Liver (tissue), 9 donors: ENCODE measurements around the gene GPR107. TPM values are rescaled to one million over a fixed set of nuclear protein-coding genes. Genes with fewer than 3 reads are reported as not detected.

ENCODE experiments used
- DNase-seq: peaks from one replicate; pipeline ENCODE4 v3.0.0-alpha.2; 2017; ENCODE audit warnings: low spot score
- H3K27ac ChIP-seq, 2 donors: one replicate each; pipeline ENCODE4 v1.7.0; 2013; ENCODE audit warnings: inconsistent platforms in 2 of 2, low read length in 2 of 2, control low read depth in 1 of 2, low read depth in 1 of 2, mild to moderate bottlenecking in 1 of 2
- H3K27me3 ChIP-seq, 4 donors: one replicate each; pipeline versions ENCODE4 v1.6.1 to v1.7.0; 2013; ENCODE audit warnings: low read length in 3 of 4, inconsistent platforms in 1 of 4, mild to moderate bottlenecking in 1 of 4, moderate library complexity in 1 of 4; ENCODE audit not compliant: control insufficient read depth in 4 of 4, insufficient read depth in 4 of 4
- H3K36me3 ChIP-seq, 4 donors: one replicate each; pipeline versions ENCODE4 v1.6.1 to v1.7.0; 2013; ENCODE audit warnings: low read length in 3 of 4, mild to moderate bottlenecking in 3 of 4, low read depth in 1 of 4, moderate library complexity in 1 of 4; ENCODE audit not compliant: control insufficient read depth in 4 of 4, insufficient read depth in 3 of 4
- H3K4me1 ChIP-seq, 4 donors: one replicate each; pipeline versions ENCODE4 v1.6.1 to v1.7.0; 2013; ENCODE audit warnings: low read length in 3 of 4, mild to moderate bottlenecking in 3 of 4, moderate library complexity in 1 of 4; ENCODE audit not compliant: control insufficient read depth in 4 of 4, insufficient read depth in 4 of 4
- H3K4me3 ChIP-seq, 3 donors: one replicate each; pipeline versions ENCODE4 v1.6.1 to v1.7.0; 2013; ENCODE audit warnings: low read length in 3 of 3, control low read depth in 1 of 3, low read depth in 1 of 3, mild to moderate bottlenecking in 1 of 3
- H3K9ac ChIP-seq, 2 donors: one replicate each; pipeline ENCODE4 v1.7.0; 2013; ENCODE audit warnings: low read length in 2 of 2, mild to moderate bottlenecking in 2 of 2, moderate library complexity in 2 of 2, control low read depth in 1 of 2, low read depth in 1 of 2
- H3K9me3 ChIP-seq, 4 donors: one replicate each; pipeline versions ENCODE4 v1.6.1 to v1.7.0; 2013; ENCODE audit warnings: low read length in 3 of 4; ENCODE audit not compliant: control insufficient read depth in 4 of 4
- ATF3 ChIP-seq: IDR thresholded peaks from 2 replicates; pipeline ENCODE4 v1.6.1; 2016; ENCODE audit warnings: antibody characterized with exemption
- EGR1 ChIP-seq, 2 donors: IDR thresholded peaks; 2 replicates each; pipeline ENCODE4 v1.6.1; 2016 to 2018; ENCODE audit warnings: antibody characterized with exemption in 2 of 2, low read depth in 2 of 2
- FOXA1 ChIP-seq: IDR thresholded peaks from 2 replicates; pipeline ENCODE4 v1.6.1; 2016; ENCODE audit warnings: antibody characterized with exemption
- FOXA2 ChIP-seq: IDR thresholded peaks from 2 replicates; pipeline ENCODE4 v1.6.1; 2016; ENCODE audit warnings: antibody characterized with exemption
- GABPA ChIP-seq, 2 donors: IDR thresholded peaks in 1 of 2; conservative IDR thresholded peaks in 1 of 2; 2 replicates each; pipeline ENCODE4 v1.6.1; 2016; ENCODE audit warnings: antibody characterized with exemption in 2 of 2, mild to moderate bottlenecking in 1 of 2, moderate library complexity in 1 of 2
- HNF4A ChIP-seq, 2 donors: conservative IDR thresholded peaks; 2 replicates each; pipeline ENCODE4 v1.6.1; 2016; ENCODE audit warnings: antibody characterized with exemption in 2 of 2, mild to moderate bottlenecking in 2 of 2
- HNF4G ChIP-seq: IDR thresholded peaks from 2 replicates; pipeline ENCODE4 v1.6.1; 2016; ENCODE audit warnings: antibody characterized with exemption
- JUND ChIP-seq, 2 donors: IDR thresholded peaks; 2 replicates each; pipeline ENCODE4 v1.6.1; 2016; ENCODE audit warnings: antibody characterized with exemption in 2 of 2
- NR2F2 ChIP-seq: IDR thresholded peaks from 2 replicates; pipeline ENCODE4 v1.6.1; 2016; ENCODE audit warnings: antibody characterized with exemption
- RAD21 ChIP-seq, 2 donors: IDR thresholded peaks; 2 replicates each; pipeline ENCODE4 v1.6.1; 2016; ENCODE audit warnings: antibody characterized with exemption in 2 of 2, mild to moderate bottlenecking in 2 of 2
- REST ChIP-seq: IDR thresholded peaks from 2 replicates; pipeline ENCODE4 v1.6.1; 2016; ENCODE audit warnings: antibody characterized with exemption, mild to moderate bottlenecking
- SP1 ChIP-seq: IDR thresholded peaks from 2 replicates; pipeline ENCODE4 v1.6.1; 2018; ENCODE audit warnings: antibody characterized with exemption, mild to moderate bottlenecking
- TAF1 ChIP-seq: conservative IDR thresholded peaks from 2 replicates; pipeline ENCODE4 v1.6.1; 2016; ENCODE audit warnings: antibody characterized with exemption, mild to moderate bottlenecking
- YY1 ChIP-seq: IDR thresholded peaks from 2 replicates; pipeline ENCODE4 v1.6.1; 2016; ENCODE audit warnings: antibody characterized with exemption, mild to moderate bottlenecking
- WGBS: extraction: QIAGEN DNeasy Blood & Tissue Kit; methylation state at CpG from one replicate; pipeline ENCODE4 v1.1.7; 2013; 5-methylcytosine and 5-hydroxymethylcytosine counted together
- polyA plus RNA-seq, 2 donors: library from polyadenylated mRNA; stranded (reverse) in 1 of 2; unstranded in 1 of 2; fragments of 200-250 nt in 1 of 2; fragments of >200 nt in 1 of 2; fragmentation: Nextera tagmentation in 1 of 2; extraction: Ambion mirVana in 1 of 2; gene quantifications; one replicate each; pipeline versions ENCODE4 v1.2.1 to v1.2.3, GENCODE V29; 2013 to 2015
- total RNA-seq, 2 donors: library from RNA; depleted of rRNA; stranded (reverse); fragments of >200 nt; gene quantifications; one replicate each; pipeline ENCODE4 v1.2.3, GENCODE V29; 2014
- TF ChIP-seq, protein P1 (sequence below): fragments of 150-350 bp; IDR thresholded peaks from 2 replicates; pipeline ENCODE4 v1.5.1; 2017; ENCODE audit warnings: improper control_type of control experiment, low read depth, low read length; ENCODE audit not compliant: missing input control
- TF ChIP-seq, protein P2 (sequence below): IDR thresholded peaks from 2 replicates; pipeline ENCODE4 v1.6.1; 2016; ENCODE audit warnings: antibody characterized with exemption
- TF ChIP-seq, protein P3 (sequence below): IDR thresholded peaks from 2 replicates; pipeline ENCODE4 v1.6.1; 2016; ENCODE audit warnings: antibody characterized with exemption
- donor health status: healthy.
- donor health status: healthy.
- donor health status: healthy.
- donor health status: healthy.
- donor health status: healthy.

The GPR107 gene
- total and polyA plus RNA-seq, 4 donors, result 3.8 to 17.2 (median 11.4) TPM

GRCh38 chr9:130147910-130148309, 94.2 kb downstream of the GPR107 start:
- WGBS, result 95% methylated on average over 3 of the region's 3 CpGs
- no peaks in the 10 kb centered on the region for H3K27me3 ChIP-seq
- TF ChIP-seq RAD21 (IDR thresholded peaks at IDR 0.05), result no peak
- no peak for TF ChIP-seq YY1
- no peak for TF ChIP-seq GABPA (IDR thresholded peaks at IDR 0.05 in 1 of 2, conservative IDR thresholded peaks at IDR 0.05 in 1 of 2)
- TF ChIP-seq HNF4A (conservative IDR thresholded peaks at IDR 0.05), result no peak
- TF ChIP-seq, protein P1, sequence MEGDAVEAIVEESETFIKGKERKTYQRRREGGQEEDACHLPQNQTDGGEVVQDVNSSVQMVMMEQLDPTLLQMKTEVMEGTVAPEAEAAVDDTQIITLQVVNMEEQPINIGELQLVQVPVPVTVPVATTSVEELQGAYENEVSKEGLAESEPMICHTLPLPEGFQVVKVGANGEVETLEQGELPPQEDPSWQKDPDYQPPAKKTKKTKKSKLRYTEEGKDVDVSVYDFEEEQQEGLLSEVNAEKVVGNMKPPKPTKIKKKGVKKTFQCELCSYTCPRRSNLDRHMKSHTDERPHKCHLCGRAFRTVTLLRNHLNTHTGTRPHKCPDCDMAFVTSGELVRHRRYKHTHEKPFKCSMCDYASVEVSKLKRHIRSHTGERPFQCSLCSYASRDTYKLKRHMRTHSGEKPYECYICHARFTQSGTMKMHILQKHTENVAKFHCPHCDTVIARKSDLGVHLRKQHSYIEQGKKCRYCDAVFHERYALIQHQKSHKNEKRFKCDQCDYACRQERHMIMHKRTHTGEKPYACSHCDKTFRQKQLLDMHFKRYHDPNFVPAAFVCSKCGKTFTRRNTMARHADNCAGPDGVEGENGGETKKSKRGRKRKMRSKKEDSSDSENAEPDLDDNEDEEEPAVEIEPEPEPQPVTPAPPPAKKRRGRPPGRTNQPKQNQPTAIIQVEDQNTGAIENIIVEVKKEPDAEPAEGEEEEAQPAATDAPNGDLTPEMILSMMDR, result no peak
- TF ChIP-seq SP1, result no peak
- TF ChIP-seq REST, result no peak
- TF ChIP-seq FOXA2, result no peak
- no peak for TF ChIP-seq JUND (IDR thresholded peaks at IDR 0.05)
- no peak for TF ChIP-seq ATF3
- TF ChIP-seq, protein P2, sequence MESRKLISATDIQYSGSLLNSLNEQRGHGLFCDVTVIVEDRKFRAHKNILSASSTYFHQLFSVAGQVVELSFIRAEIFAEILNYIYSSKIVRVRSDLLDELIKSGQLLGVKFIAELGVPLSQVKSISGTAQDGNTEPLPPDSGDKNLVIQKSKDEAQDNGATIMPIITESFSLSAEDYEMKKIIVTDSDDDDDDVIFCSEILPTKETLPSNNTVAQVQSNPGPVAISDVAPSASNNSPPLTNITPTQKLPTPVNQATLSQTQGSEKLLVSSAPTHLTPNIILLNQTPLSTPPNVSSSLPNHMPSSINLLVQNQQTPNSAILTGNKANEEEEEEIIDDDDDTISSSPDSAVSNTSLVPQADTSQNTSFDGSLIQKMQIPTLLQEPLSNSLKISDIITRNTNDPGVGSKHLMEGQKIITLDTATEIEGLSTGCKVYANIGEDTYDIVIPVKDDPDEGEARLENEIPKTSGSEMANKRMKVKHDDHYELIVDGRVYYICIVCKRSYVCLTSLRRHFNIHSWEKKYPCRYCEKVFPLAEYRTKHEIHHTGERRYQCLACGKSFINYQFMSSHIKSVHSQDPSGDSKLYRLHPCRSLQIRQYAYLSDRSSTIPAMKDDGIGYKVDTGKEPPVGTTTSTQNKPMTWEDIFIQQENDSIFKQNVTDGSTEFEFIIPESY, result no peak
- no peak for TF ChIP-seq TAF1
- TF ChIP-seq EGR1 (IDR thresholded peaks at IDR 0.05; ENCODE audit: low read depth in 2 of 2), result no peak
- no peak for TF ChIP-seq NR2F2
- TF ChIP-seq, protein P3, sequence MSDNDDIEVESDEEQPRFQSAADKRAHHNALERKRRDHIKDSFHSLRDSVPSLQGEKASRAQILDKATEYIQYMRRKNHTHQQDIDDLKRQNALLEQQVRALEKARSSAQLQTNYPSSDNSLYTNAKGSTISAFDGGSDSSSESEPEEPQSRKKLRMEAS, result no peak
- TF ChIP-seq FOXA1, result no peak
- TF ChIP-seq HNF4G, result no peak

GRCh38 chr9:130149031-130149430, 95.3 kb downstream of the GPR107 start:
- no peak overlapping the region for H3K9ac ChIP-seq
- H3K27ac ChIP-seq, result no peak overlapping the region
- WGBS, result 93% methylated on average over 5 of the region's 5 CpGs
- DNase-seq, result no peak
- no peaks in the 10 kb centered on the region for H3K36me3 ChIP-seq
- H3K4me1 ChIP-seq, result peaks cover 2 to 11% (median 8%) of the 10 kb centered on the region in 4 donors
- no peaks in the 10 kb centered on the region for H3K27me3 ChIP-seq
- no peak overlapping the region for H3K4me3 ChIP-seq
- H3K9me3 ChIP-seq, result no peaks in the 10 kb centered on the region
- TF ChIP-seq SP1, result no peak
- TF ChIP-seq, protein P1, result no peak
- TF ChIP-seq NR2F2, result no peak
- TF ChIP-seq TAF1, result no peak
- TF ChIP-seq YY1, result no peak
- TF ChIP-seq HNF4G, result no peak
- no peak for TF ChIP-seq HNF4A (conservative IDR thresholded peaks at IDR 0.05)
- TF ChIP-seq, protein P3, result no peak
- TF ChIP-seq REST, result no peak

More at GRCh38 chr9:130147910-130148309, 94.2 kb downstream of the GPR107 start:
- H3K9me3 ChIP-seq, result no peaks in the 10 kb centered on the region
- peaks cover 2 to 11% (median 8%) of the 10 kb centered on the region in 4 donors for H3K4me1 ChIP-seq
- no peak overlapping the region for H3K9ac ChIP-seq
- H3K36me3 ChIP-seq, result no peaks in the 10 kb centered on the region
- no peak overlapping the region for H3K4me3 ChIP-seq
- no peak overlapping the region for H3K27ac ChIP-seq
- DNase-seq, result no peak
